ENCODE measurements around the gene ANKRD44. TPM values are rescaled to one million over a fixed set of nuclear protein-coding genes. Genes with fewer than 3 reads are reported as not detected.

The ANKRD44 gene
- total and polyA plus RNA-seq, 8 donors: 23.2 to 52.6 (median 29.8) TPM

DNA sequence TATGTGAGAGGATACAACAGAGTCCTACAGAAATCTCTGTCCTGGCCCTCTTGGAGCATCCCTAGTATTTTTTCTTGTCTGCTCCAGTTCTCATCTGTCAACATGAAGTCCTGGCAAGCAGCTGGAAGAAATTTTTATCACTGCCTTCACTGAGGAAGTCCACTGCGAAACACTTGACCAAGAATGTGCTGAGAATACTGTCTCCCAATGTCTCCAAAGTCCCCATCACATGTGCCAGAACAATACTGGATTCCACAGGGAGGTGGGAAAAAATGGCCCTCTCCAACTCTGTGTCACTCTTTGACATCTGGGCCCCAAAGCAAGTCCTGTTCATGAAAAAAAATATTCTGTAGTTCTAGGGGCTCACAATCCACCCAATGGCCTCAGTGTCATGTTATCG, 351.3 kb downstream of the ANKRD44 start:
- Histone ChIP-seq H3K9me3 (no peaks in the 10 kb centered on the region), H3K36me3 (no peaks in the 10 kb centered on the region), H3K27ac (no peak overlapping the region), H3K27me3 (no peaks in the 10 kb centered on the region), H3K4me1 (peaks cover 0 to 7% of the 10 kb centered on the region in 2 donors), H3K4me3 (no peak overlapping the region)
- DNase-seq (no peak), ATAC-seq (no peak)
- TF ChIP-seq, protein P1, sequence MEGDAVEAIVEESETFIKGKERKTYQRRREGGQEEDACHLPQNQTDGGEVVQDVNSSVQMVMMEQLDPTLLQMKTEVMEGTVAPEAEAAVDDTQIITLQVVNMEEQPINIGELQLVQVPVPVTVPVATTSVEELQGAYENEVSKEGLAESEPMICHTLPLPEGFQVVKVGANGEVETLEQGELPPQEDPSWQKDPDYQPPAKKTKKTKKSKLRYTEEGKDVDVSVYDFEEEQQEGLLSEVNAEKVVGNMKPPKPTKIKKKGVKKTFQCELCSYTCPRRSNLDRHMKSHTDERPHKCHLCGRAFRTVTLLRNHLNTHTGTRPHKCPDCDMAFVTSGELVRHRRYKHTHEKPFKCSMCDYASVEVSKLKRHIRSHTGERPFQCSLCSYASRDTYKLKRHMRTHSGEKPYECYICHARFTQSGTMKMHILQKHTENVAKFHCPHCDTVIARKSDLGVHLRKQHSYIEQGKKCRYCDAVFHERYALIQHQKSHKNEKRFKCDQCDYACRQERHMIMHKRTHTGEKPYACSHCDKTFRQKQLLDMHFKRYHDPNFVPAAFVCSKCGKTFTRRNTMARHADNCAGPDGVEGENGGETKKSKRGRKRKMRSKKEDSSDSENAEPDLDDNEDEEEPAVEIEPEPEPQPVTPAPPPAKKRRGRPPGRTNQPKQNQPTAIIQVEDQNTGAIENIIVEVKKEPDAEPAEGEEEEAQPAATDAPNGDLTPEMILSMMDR (IDR thresholded peaks at IDR 0.05): no peak
- intact Hi-C loops (cut with DNase I): no loop called here

DNA sequence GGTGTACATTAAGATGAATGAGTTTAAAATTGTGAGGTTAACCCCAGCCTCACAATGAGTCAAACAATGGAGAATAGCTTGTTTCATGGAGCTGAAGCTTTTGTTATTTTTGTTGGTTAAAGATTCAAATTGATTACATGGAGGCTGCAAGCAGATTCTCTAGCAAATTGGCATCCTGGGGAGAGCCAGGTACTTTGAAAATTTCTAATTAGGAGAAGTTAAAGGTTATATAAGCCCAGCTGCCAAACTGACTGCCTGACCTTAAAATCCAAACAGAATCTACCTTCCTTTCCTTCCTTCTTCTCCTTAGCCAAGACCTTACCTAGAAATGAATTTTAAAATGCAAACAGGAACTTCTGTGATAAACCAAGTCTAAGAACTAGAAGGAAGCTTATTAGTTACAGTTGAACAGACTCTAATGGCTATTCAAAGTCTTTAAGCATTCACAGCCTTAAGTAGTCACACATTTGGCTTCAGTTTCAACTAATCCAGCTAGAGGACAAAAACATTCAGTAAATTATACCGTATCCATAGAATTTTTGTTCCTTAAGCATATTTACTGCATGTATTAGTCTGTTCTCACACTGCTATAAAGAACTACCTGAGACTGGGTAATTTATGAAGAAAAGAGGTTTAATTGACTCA, 352.6 kb downstream of the ANKRD44 start:
- Histone ChIP-seq H3K36me3 (no peaks in the 10 kb centered on the region), H3K9me3 (no peaks in the 10 kb centered on the region), H3K4me3 (no peak overlapping the region), H3K4me1 (peaks cover 0 to 7% of the 10 kb centered on the region in 2 donors), H3K27ac (no peak overlapping the region), H3K27me3 (no peaks in the 10 kb centered on the region)
- TF ChIP-seq, protein P1 (IDR thresholded peaks at IDR 0.05): no peak
- no peak for ATAC-seq
- intact Hi-C loops (cut with DNase I): no loop called here
- DNase-seq: no peak

DNA sequence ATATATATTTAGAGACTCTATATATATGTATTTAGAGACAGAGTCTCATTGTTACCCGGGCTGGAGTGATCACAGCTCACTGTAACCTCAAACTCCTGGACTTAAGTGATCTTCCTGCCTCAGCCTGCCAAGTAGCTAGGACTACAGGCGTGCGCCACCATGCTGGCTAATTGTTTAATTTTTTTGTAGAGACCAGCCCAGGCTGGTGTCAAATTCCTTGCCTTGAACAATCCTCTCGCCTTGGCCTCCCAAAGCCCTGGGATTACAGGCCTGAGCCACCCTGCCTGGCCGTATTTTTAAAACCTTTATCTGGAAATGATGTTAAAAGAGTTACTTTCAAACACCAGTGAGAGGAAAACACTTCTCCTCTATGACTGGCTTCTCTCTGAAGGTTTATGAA, 353.1 kb downstream of the ANKRD44 start:
- Histone ChIP-seq H3K27me3 (no peaks in the 10 kb centered on the region), H3K9me3 (no peaks in the 10 kb centered on the region), H3K27ac (no peak overlapping the region), H3K4me1 (peaks cover 0 to 7% of the 10 kb centered on the region in 2 donors), H3K4me3 (no peak overlapping the region), H3K36me3 (no peaks in the 10 kb centered on the region)
- no peak for ATAC-seq
- TF ChIP-seq, protein P1 (IDR thresholded peaks at IDR 0.05): no peak
- intact Hi-C loops (cut with DNase I): no loop called here
- no peak for DNase-seq

DNA sequence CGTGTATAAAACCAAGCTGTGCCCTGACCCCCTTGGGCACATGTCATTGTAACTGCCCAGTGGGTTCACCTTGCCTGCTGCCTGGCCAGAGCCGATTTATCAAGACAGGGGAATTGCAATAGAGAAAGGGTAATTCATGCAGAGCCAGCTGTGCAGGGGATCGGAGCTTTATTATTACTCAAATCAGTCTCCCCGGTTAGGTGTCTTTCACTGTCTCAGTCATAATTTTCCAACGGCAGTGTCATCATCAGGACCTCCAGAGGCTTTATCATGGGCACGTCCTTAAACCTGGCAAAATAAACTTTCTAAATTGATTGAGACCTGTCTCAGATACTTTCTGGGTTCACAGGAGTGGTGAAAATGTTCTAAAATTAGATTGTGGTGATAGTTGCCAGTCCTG, 354.5 kb downstream of the ANKRD44 start:
- Histone ChIP-seq H3K4me1 (peaks cover 0 to 7% of the 10 kb centered on the region in 2 donors), H3K4me3 (no peak overlapping the region), H3K27ac (no peak overlapping the region), H3K36me3 (no peaks in the 10 kb centered on the region), H3K27me3 (no peaks in the 10 kb centered on the region), H3K9me3 (no peaks in the 10 kb centered on the region)
- ATAC-seq (no peak), DNase-seq (no peak)
- TF ChIP-seq, protein P1 (IDR thresholded peaks at IDR 0.05): no peak
- intact Hi-C loops (cut with DNase I): no loop called here

DNA sequence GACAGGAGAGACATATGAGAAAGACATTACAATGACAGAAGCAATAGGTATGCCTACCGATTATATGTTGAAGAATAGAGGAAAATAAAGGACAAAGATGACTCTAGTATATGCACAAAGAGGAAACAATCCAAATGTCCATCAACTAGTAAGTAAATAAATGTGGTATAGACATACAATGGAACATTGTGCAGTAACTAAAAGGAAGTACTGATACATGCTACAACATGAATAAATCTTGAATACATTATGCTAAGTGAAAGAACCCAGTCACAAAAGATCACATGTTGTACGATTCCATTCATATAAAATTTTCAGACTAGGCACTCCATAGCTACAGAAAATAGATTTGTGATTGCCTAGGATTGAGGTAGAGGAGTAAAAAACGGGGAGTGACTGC, 355.5 kb downstream of the ANKRD44 start:
- TF ChIP-seq, protein P1 (IDR thresholded peaks at IDR 0.05): no peak
- no peak overlapping the region for H3K4me3 ChIP-seq
- H3K27me3 ChIP-seq: no peaks in the 10 kb centered on the region
- intact Hi-C loops (cut with DNase I): no loop called here
- no peaks in the 10 kb centered on the region for H3K36me3 ChIP-seq
- DNase-seq (no peak), ATAC-seq (no peak)
- no peak overlapping the region for H3K27ac ChIP-seq
- H3K9me3 ChIP-seq: no peaks in the 10 kb centered on the region
- peaks cover 0 to 7% of the 10 kb centered on the region in 2 donors for H3K4me1 ChIP-seq

Measured in left lung (tissue), 10 donors.